Neural progenitor cell (in vitro differentiated cells): ENCODE data around the gene GP1BA.

Source experiments
- CTCF ChIP-seq: fragments of 200-600 bp; sonication (generic); IDR thresholded peaks from 2 replicates; pipeline ENCODE4 v1.5.1; 2017; ENCODE audit warnings: antibody characterized with exemption, mild to moderate bottlenecking
- EZH2 ChIP-seq: fragments of 200-600 bp; sonication (generic); IDR thresholded peaks from 2 replicates; pipeline ENCODE4 v1.6.1; 2017; ENCODE audit warnings: antibody characterized with exemption, mild to moderate bottlenecking, moderate library complexity
- EZH2phosphoT487 ChIP-seq: fragments of 200-600 bp; sonication (generic); IDR thresholded peaks from 2 replicates; pipeline ENCODE4 v1.6.1; 2017; ENCODE audit warnings: antibody characterized with exemption

GRCh38 chr17:4951486-4951885, 19.4 kb downstream of the GP1BA start:
- TF ChIP-seq CTCF: no peak
- TF ChIP-seq EZH2phosphoT487: no peak
- TF ChIP-seq EZH2: no peak
